Neural progenitor cell (in vitro differentiated cells): ENCODE results near the gene GON4L. TPM values are rescaled to one million over a fixed set of nuclear protein-coding genes. Genes with fewer than 3 reads are reported as not detected.
"Not testable (repeated sequence)": the region's sequence is repeated elsewhere in the genome, so short reads cannot be mapped to it uniquely, and the experiment has no call there.

ENCODE experiments used
- DNase-seq: peaks from one replicate; pipeline ENCODE4 v3.0.0-alpha.2; 2016; ENCODE audit warnings: low spot score
- H2AFZ ChIP-seq: fragments of 200-600 bp; sonication (generic); replicated peaks from 2 replicates; pipeline ENCODE4 v1.6.1; 2016; ENCODE audit warnings: antibody characterized with exemption
- H3F3A ChIP-seq: fragments of 200-600 bp; sonication (generic); 2 replicates; pipeline ENCODE4 v1.6.1; 2016; ENCODE audit warnings: antibody characterized with exemption, low read depth
- H3K27ac ChIP-seq: fragments of 200-600 bp; sonication (generic); 2 replicates; pipeline ENCODE4 v1.5.1; 2016; ENCODE audit warnings: mild to moderate bottlenecking
- H3K27me3 ChIP-seq: fragments of 200-600 bp; sonication (generic); 2 replicates; pipeline ENCODE4 v1.6.1; 2016; ENCODE audit warnings: mild to moderate bottlenecking, moderate library complexity
- H3K36me3 ChIP-seq: fragments of 200-600 bp; sonication (generic); 2 replicates; pipeline ENCODE4 v1.5.1; 2016
- H3K4me1 ChIP-seq: fragments of 200-600 bp; sonication (generic); 2 replicates; pipeline ENCODE4 v1.6.1; 2016; ENCODE audit warnings: mixed run types
- H3K4me2 ChIP-seq: fragments of 200-600 bp; sonication (generic); 2 replicates; pipeline ENCODE4 v1.6.1; 2016
- H3K4me3 ChIP-seq: fragments of 200-600 bp; sonication (generic); 2 replicates; pipeline ENCODE4 v1.5.1; 2016
- H3K79me2 ChIP-seq: fragments of 200-600 bp; sonication (generic); 2 replicates; pipeline ENCODE4 v1.6.1; 2016; ENCODE audit warnings: low read depth
- H3K9ac ChIP-seq: fragments of 200-600 bp; sonication (generic); 2 replicates; pipeline ENCODE4 v1.6.1; 2016
- H3K9me3 ChIP-seq: fragments of 200-600 bp; sonication (generic); 2 replicates; pipeline ENCODE4 v1.5.1; 2016; ENCODE audit warnings: low read depth
- H4K20me1 ChIP-seq: fragments of 200-600 bp; sonication (generic); 2 replicates; pipeline ENCODE4 v1.6.1; 2016; ENCODE audit warnings: low read depth
- H3K27ac Mint-ChIP-seq: 3 replicates; pipeline ENCODE4 v1.8.0; 2021; ENCODE audit warnings: mixed read lengths
- H3K27me3 Mint-ChIP-seq: 2 replicates; pipeline ENCODE4 v1.8.0; 2022; ENCODE audit warnings: low read depth, mild to moderate bottlenecking, inconsistent platforms, moderate library complexity, mixed read lengths; ENCODE audit not compliant: insufficient read depth
- H3K36me3 Mint-ChIP-seq: 3 replicates; pipeline ENCODE4 v1.8.0; 2021; ENCODE audit warnings: mixed read lengths
- H3K4me1 Mint-ChIP-seq: 3 replicates; pipeline ENCODE4 v1.8.0; 2021; ENCODE audit warnings: mixed read lengths
- H3K4me3 Mint-ChIP-seq: 3 replicates; pipeline ENCODE4 v1.8.0; 2021; ENCODE audit warnings: mild to moderate bottlenecking, moderate library complexity, mixed read lengths
- H3K9me3 Mint-ChIP-seq: 3 replicates; pipeline ENCODE4 v1.8.0; 2020; ENCODE audit warnings: mixed read lengths
- CTCF ChIP-seq: fragments of 200-600 bp; sonication (generic); IDR thresholded peaks from 2 replicates; pipeline ENCODE4 v1.5.1; 2017; ENCODE audit warnings: antibody characterized with exemption, mild to moderate bottlenecking
- EZH2 ChIP-seq: fragments of 200-600 bp; sonication (generic); IDR thresholded peaks from 2 replicates; pipeline ENCODE4 v1.6.1; 2017; ENCODE audit warnings: antibody characterized with exemption, mild to moderate bottlenecking, moderate library complexity
- EZH2phosphoT487 ChIP-seq: fragments of 200-600 bp; sonication (generic); IDR thresholded peaks from 2 replicates; pipeline ENCODE4 v1.6.1; 2017; ENCODE audit warnings: antibody characterized with exemption
- total RNA-seq: library from RNA; depleted of rRNA; stranded (reverse); fragments of >200 nt; gene quantifications from 2 replicates; pipeline ENCODE4 v1.2.3, GENCODE V29; 2015; ENCODE audit warnings: low replicate concordance

Gene GON4L
- total RNA-seq, 1 donor from 2014 or later = 31.4 TPM

GRCh38 chr1:155777582-155777981 is 79.4 kb downstream of the GON4L start:
- H3F3A ChIP-seq = no peaks in the 10 kb centered on the region

GRCh38 chr1:155776414-155776813 is 80.6 kb downstream of the GON4L start:
- no peaks in the 10 kb centered on the region for H3K79me2 ChIP-seq
- no peak overlapping the region for H3K27ac Mint-ChIP-seq
- H2AFZ ChIP-seq = no peak overlapping the region
- peaks cover 10% of the 10 kb centered on the region for H3K36me3 ChIP-seq
- no peaks in the 10 kb centered on the region for H3K27me3 Mint-ChIP-seq
- no peak overlapping the region for H3K4me3 ChIP-seq
- no peak overlapping the region for H3K9ac ChIP-seq
- peaks cover 40% of the 10 kb centered on the region for H3K36me3 Mint-ChIP-seq
- DNase-seq = no peak
- no peaks in the 10 kb centered on the region for H3K4me1 Mint-ChIP-seq
- no peaks in the 10 kb centered on the region for H3F3A ChIP-seq
- H3K9me3 ChIP-seq = no peaks in the 10 kb centered on the region
- H3K4me2 ChIP-seq = no peak overlapping the region
- no peaks in the 10 kb centered on the region for H4K20me1 ChIP-seq
- TF ChIP-seq EZH2 (no peak), EZH2phosphoT487 (no peak), CTCF (no peak)
- H3K27ac ChIP-seq = no peak overlapping the region
- H3K4me1 ChIP-seq = no peaks in the 10 kb centered on the region
- no peaks in the 10 kb centered on the region for H3K9me3 Mint-ChIP-seq
- no peaks in the 10 kb centered on the region for H3K27me3 ChIP-seq
- no peak overlapping the region for H3K4me3 Mint-ChIP-seq

More at GRCh38 chr1:155777582-155777981, 79.4 kb downstream of the GON4L start:
- Histone ChIP-seq H3K4me1 (no peaks in the 10 kb centered on the region), H3K9me3 (no peaks in the 10 kb centered on the region), H3K79me2 (no peaks in the 10 kb centered on the region), H4K20me1 (no peaks in the 10 kb centered on the region), H2AFZ (no peak overlapping the region), H3K36me3 (peaks cover 10% of the 10 kb centered on the region), H3K27me3 (no peaks in the 10 kb centered on the region), H3K9ac (no peak overlapping the region), H3K4me2 (no peak overlapping the region), H3K27ac (no peak overlapping the region), H3K4me3 (no peak overlapping the region)
- Mint-ChIP-seq H3K4me3 (no peak overlapping the region), H3K4me1 (no peaks in the 10 kb centered on the region), H3K9me3 (no peaks in the 10 kb centered on the region), H3K27me3 (no peaks in the 10 kb centered on the region), H3K36me3 (peaks cover 34% of the 10 kb centered on the region), H3K27ac (no peak overlapping the region)
- no peak for DNase-seq
- TF ChIP-seq CTCF = no peak
- TF ChIP-seq EZH2 = no peak
- no peak for TF ChIP-seq EZH2phosphoT487

GRCh38 chr1:155773221-155773620 is 83.8 kb downstream of the GON4L start:
- Mint-ChIP-seq H3K4me1 (no peaks in the 10 kb centered on the region), H3K27ac (no peak overlapping the region), H3K27me3 (no peaks in the 10 kb centered on the region), H3K9me3 (no peaks in the 10 kb centered on the region), H3K36me3 (peaks cover 53% of the 10 kb centered on the region), H3K4me3 (no peak overlapping the region)
- no peak for TF ChIP-seq CTCF
- H3F3A ChIP-seq = no peaks in the 10 kb centered on the region
- H3K4me2 ChIP-seq = no peak overlapping the region
- no peaks in the 10 kb centered on the region for H3K79me2 ChIP-seq
- no peak overlapping the region for H2AFZ ChIP-seq
- H3K36me3 ChIP-seq = peaks cover 10% of the 10 kb centered on the region
- H3K9me3 ChIP-seq = no peaks in the 10 kb centered on the region
- no peaks in the 10 kb centered on the region for H3K4me1 ChIP-seq
- no peaks in the 10 kb centered on the region for H4K20me1 ChIP-seq
- H3K27ac ChIP-seq = no peak overlapping the region
- no peak overlapping the region for H3K9ac ChIP-seq
- no peaks in the 10 kb centered on the region for H3K27me3 ChIP-seq
- DNase-seq = no peak
- H3K4me3 ChIP-seq = no peak overlapping the region

GRCh38 chr1:155769257-155769656 is 87.8 kb downstream of the GON4L start:
- Histone ChIP-seq H3K27me3 (no peaks in the 10 kb centered on the region), H3K4me1 (no peaks in the 10 kb centered on the region), H4K20me1 (no peaks in the 10 kb centered on the region), H3K9me3 (no peaks in the 10 kb centered on the region), H3F3A (no peaks in the 10 kb centered on the region), H2AFZ (no peak overlapping the region), H3K4me2 (no peak overlapping the region), H3K27ac (no peak overlapping the region), H3K79me2 (no peaks in the 10 kb centered on the region), H3K9ac (no peak overlapping the region), H3K4me3 (no peak overlapping the region), H3K36me3 (peaks cover 5% of the 10 kb centered on the region)
- DNase-seq = no peak
- peaks cover 49% of the 10 kb centered on the region for H3K36me3 Mint-ChIP-seq
- peaks cover 2% of the 10 kb centered on the region for H3K27me3 Mint-ChIP-seq
- H3K4me3 Mint-ChIP-seq = no peak overlapping the region
- no peak overlapping the region for H3K27ac Mint-ChIP-seq
- TF ChIP-seq EZH2 (no peak), CTCF (no peak), EZH2phosphoT487 (no peak)
- no peaks in the 10 kb centered on the region for H3K4me1 Mint-ChIP-seq
- no peaks in the 10 kb centered on the region for H3K9me3 Mint-ChIP-seq

- H3K36me3 Mint-ChIP-seq = peaks cover 47% of the 10 kb centered on the region
- not testable (repeated sequence) for DNase-seq, H3K27ac ChIP-seq, H3K4me1 Mint-ChIP-seq, H3K9ac ChIP-seq, H3K4me3 ChIP-seq, H3K4me3 Mint-ChIP-seq, H3K9me3 Mint-ChIP-seq, H3F3A ChIP-seq, H4K20me1 ChIP-seq, H3K9me3 ChIP-seq, H3K4me2 ChIP-seq, H3K27ac Mint-ChIP-seq, H3K27me3 ChIP-seq, H3K4me1 ChIP-seq, H3K27me3 Mint-ChIP-seq, H2AFZ ChIP-seq, H3K79me2 ChIP-seq, H3K36me3 ChIP-seq
Measured at GRCh38 chr1:155767399-155767989, 89.5 kb downstream of the GON4L start.
